GM18526 (cell line): Measurements from ENCODE around the gene SLFNL1.
A peak's percentile ranks its signal among the peaks of the same experiment; 100 is the strongest.

ENCODE experiments used
- POLR2A ChIP-seq: IDR thresholded peaks from 3 replicates; pipeline ENCODE4 v1.6.1; 2011; ENCODE audit not compliant: insufficient read length; ENCODE audit errors: extremely low read depth

The SLFNL1 gene

DNA sequence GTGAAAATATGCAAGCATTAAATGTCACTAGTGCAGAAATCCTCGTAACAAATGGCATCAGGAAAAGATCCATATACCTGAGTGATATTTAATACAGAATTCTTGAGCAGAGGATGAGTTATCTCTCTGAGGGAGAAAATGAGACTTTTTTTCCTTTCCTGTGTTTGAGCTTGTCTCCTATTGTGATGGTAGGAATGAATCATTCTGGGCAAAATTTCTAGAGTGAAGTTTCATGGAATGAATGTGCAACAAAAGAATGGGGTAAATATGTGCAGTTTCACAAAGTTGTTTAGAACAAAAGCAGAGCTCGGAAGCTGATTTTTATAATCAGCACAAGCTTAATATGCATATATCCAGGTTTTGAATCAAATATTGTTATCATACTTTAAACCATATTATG is 37.5 kb downstream of the SLFNL1 start:
- TF ChIP-seq POLR2A: no peak

DNA sequence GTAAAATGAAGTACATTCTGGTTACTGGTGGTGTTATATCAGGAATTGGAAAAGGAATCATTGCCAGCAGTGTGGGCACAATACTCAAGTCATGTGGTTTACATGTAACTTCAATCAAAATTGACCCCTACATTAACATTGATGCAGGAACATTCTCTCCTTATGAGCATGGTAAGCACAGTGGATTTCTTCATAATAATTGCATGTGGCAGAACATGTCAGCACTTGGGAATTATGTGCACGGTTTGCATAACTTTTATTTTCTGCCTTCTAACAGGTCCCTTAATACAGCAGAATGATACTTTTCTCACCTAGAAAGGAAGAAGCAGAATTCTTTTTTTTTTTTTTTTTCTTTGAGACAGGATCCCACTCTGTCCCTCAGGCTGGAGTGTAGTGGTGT is 38.2 kb downstream of the SLFNL1 start:
- no peak for TF ChIP-seq POLR2A

DNA sequence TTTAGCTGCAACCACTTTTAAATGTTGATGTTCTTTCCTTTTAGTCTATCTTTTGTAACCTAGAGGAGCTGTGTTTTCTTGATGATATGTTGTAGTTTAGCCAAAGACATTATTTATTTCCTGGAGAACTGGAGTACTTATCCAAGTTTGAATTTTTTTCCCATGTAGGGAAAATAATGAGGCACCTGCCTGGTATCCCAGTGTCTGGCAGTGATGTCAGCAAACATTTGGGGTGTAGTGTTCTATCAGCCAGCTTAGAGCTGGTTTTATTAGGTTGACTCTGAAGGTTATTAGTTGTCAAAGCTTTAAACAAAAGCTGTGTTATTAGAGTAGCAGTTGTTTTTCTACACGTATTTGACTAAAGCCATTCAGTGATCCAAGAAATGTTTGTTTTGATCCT is 38.8 kb downstream of the SLFNL1 start:
- no peak for TF ChIP-seq POLR2A

DNA sequence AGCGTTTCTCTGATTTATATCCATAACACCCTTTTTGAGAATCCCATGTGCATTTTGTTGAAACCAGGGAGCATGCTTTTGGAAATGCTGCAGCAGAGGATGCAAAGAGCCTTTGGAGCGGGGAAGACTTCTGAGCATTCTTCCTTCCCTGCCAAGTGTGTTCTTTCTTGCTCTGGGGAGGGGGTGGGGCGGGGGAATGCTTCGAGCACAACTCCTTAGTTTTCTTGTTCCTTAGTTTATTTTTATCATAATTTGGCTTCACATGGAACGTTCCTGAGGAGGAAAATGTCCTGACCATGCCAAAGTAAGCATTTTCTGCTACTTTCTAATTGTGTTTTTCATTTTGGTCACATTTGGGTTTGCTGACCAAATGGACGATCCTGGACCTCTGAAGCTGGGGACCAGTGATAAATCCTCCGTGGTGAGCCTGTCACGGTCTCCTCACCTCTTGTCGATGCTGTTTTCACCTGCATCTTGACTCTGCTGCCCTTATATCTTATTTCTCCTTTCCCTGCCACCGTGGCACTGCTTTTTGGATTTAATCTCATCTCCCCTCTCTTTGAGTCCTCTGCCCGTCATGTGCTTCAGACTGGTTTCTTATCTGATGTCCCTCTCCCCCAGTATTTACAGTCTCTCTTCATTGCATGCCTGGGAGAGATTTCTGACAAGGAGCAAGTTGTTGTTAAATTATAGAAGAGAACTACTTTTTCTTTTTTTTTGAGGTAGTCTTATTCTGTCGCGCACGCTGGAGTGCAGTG is 39.7 kb downstream of the SLFNL1 start:
- no peak for TF ChIP-seq POLR2A

DNA sequence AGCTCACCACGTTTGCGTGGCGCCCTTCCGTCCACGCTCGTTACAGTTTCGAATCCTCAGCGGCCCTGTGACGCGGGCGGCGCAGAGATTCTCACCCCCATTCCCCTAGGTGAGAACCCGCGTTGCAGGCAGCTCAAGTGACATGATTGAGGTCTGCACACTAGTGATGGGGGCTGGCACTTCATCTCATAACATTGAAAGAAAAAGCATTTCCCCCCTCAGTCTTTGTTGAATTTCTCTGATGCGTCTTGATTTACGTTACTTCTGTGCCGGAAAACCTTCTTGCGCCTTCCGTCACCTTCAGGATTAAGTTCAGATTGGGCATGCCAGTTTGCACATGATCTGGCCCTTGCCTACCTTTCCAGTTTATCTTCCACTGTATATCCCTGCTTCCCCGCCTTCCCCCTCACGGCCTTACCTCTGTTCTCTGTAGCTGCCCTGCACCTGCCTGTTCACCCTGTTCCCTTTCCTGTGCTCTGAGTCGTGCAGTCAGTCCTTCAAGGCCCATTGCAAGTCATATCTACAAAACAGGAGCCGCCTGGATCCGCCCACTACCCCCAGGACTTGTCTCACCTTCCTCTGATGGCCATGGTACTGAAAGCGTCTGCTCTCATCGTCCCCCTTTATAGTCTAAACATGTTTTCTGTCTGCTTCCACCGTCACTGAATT is 40.9 kb downstream of the SLFNL1 start:
- no peak for TF ChIP-seq POLR2A

DNA sequence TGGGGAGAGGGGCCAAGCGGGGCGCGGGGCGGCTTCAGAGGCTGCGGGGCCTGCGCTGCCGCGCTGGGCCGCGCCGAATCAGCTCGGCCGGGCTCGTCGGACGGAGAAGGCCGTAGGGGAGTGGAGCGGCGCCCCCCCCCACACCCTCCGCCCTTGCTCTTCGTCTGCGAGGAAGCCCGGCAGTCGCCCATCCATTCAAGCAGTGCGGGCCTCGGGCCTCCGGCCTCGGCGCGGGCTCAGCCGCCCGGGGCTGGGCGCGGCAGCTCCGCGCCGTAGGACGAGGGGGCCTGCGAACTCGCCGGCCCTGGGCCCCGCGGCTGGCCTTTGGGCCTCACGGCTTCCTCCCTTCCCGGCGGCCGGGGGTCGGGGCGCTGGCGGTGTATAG is 41.5 kb downstream of the SLFNL1 start:
- TF ChIP-seq POLR2A: no peak

DNA sequence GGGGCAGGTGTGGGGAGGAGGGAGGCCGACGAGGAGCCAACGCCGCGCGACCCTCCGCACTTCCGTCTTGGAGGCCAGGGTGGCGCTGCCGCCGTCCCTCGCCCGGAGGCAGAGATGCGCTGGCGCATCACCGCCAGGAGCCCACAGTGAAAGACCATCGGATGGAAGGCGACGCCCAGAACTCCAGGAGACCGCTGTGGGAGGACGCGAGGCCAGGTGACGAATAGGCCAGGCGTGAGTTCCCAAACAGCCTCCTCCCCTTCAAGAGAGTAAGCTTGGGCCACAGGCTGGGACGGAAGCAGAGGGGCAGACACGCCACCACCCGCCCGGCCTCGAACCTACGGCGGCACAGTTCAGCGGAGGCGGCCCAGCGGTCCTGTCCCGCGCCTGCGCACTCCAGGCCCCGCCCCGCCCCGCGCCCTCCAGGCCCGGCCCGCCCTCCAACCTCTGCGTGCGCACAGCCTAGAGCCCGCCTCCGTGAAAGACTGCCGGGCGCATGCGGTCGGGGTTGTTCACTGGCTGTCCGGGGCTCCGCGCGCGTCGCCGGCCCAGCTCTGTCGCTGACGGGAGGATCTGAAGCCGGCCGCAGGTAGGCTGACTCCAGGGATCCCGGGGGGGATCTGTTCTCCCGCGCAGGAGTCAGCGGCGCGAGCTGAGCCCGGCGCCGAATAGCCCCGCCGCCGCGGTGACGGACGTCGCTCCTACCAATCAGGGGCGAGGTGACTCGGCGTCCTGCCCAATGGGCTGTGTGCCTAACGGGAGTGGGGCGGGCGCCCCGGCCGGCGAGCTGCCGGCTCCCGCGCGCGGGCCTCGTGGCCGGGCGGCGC is 42.1 kb downstream of the SLFNL1 start, which contains the start of gene CTPS1:
Gene CTPS1, plus strand, starts transcription at position 456 of the 827 bp plus-strand sequence. CDS start 3,595 bp downstream, outside the sequence.
- peak; percentile 87 for TF ChIP-seq POLR2A

DNA sequence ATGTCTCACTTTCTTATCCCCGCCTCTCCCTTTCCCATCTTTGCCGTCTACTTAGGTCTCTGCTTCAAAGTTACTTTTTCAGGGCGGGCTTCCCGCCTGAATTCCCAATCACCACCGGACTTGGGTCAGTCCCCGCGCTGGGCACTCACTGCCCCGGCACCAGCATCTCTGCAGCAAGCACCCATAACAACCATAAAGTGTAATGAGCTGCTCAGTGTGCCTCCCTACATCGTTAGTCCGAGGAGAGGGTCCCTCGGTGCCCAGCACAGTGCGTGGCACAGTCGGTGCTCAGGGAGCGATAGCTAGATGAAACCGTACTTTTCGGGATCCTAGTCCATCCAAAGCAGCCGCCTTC is 42.7 kb downstream of the SLFNL1 start:
- TF ChIP-seq POLR2A: no peak

DNA sequence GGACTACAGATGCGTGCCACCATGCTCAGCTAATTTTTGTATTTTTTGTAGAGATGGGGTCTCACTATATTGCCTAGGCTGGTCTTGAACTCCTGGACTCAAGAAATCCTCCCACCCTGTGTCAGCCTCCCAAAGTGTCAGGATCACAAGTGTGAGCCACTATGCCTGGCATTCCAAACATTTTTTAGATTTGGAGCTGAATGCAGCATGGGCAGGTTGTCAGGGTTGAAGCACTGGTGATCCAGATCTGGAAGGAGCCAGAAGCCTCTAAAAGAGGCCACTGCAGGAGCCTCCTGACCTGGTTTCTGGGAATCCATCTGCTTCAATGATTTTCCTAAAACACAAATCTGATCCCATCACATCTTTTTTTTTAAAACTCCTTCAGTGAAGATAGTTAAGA is 43.8 kb downstream of the SLFNL1 start:
- TF ChIP-seq POLR2A: no peak

DNA sequence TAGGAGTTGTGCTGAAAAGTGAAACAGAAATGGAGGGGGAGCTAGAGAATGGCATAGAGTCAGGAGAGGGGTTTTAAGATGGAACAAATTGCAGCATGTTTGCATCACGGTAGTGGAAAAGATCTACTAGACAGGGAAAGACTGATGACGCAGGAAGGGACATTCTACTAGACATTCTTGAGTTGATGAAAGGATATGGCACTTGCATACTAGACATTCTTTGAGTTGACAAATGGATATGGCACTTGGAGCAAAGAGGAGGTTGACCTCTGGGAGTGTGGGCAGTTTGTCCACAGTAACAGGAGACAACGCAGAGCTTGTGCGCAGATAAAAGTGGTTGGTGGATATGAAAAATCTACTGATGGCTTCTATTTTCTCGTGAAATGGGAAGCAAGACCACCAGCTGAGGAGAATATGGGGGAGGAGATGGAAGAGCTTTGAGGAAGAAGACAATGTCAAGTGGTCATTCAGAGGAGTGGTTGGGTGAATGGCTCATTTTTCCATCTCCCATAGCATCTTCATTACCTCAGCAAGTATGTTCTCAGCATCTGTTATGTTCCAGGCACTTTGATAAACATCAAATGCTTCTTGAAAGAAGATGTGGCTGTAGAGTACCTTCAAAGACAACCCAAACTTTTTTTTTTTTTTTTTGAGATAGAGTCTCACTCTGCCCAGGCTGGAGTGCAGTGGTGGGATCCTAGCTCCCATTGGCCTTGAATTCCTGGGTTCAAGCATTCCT is 44.4 kb downstream of the SLFNL1 start:
- TF ChIP-seq POLR2A: no peak

DNA sequence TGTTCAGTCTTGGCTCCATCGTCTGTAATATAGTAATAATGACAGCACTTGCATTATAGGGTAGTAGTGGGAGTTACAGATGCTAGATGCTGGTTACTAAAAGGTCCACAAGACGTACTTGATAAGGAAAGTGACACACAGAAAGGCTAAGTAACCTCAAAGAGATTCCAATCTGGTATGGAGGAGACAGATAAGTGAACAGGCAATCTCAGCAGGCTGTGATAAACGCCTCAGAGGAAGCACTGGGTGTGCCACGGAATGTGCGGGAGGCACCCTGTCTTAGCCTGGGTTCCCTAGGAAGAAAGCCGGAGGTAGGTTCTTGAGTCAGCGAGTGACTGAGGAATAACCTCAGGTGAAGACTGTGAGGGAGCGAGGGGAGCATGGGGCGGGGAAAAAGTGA is 46.6 kb downstream of the SLFNL1 start:
- TF ChIP-seq POLR2A: no peak

DNA sequence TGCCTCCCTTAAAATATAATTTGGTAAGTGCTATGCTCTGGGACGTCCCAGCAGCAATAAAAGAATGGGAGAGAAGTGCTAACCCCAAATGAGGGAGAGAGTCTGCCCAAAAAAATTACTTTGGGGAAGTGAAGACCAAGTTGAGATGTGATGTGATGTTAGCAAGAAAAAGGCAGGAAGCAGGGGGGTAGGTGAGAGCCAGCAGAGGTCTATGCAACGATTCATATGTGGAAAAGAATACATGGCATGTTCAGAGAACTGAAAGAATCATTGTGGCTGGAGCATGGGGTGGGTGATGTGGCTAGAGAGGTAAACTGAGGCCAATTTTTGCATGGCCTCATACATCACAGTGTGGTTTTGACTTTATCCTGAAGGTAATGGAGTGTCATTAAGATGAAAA is 47.6 kb downstream of the SLFNL1 start:
- TF ChIP-seq POLR2A: no peak

DNA sequence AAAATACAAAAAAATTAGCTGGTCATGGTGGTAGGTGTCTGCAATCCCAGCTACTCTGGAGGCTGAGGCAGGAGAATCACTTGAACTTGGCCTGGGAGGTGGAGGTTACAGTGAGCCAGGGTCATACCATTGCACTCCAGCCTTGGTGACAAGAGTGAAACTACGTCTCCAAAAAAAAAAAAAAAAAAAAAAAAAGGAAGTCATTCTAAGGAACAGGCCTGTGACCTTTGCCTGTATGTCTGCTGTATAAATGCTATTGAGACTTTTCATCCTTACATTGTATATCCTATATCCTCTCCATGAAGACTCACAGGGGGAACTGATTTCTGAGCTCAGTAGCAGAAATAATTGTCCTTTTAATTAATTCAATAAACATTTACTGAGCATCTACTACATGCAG is 49.6 kb downstream of the SLFNL1 start:
- no peak for TF ChIP-seq POLR2A

DNA sequence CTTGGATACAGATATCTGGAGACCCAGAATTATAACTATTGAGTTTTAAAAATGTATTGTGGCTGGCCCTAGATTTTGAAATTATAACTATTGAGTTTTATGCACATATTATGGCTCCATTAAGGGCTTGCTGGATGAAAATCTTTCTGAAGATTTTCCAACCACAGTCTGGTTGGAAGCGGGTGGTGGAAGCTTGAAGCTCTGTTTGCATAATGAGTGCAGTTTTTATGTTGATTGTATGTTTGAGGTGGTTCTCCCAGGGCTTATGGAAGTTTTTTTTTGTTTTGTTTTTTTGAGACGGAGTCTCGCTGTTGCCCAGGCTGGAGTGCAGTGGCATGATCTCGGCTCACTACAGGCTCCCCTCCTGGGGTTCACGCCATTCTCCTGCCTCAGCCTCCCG is 52.1 kb downstream of the SLFNL1 start:
- TF ChIP-seq POLR2A: no peak

DNA sequence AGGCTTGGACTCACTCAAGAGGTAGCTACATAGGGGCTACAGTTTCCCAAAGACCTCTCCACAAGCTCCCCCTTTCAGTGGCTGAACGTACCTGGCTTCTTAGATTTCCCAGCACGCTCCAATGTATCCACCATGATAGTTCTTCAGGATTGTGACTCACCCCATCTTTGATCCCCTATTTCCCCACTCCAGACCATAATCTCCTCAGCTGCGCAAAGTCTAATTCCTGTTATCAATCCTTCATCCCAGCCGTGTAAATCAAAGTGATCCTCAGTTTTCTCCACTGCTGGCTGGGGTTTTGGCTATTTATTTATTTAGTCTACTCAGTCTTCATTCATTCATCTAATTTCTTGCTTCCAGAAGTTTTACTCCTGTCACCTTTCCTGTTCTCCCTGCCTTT is 55.1 kb downstream of the SLFNL1 start:
- TF ChIP-seq POLR2A: no peak
